Activated CD8-positive, alpha-beta memory T cell treated with anti-CD3 and anti-CD28 coated beads, Interleukin-2, amount 50 U/mL, for 24 hours (primary cell): ENCODE data around the gene PTK7.
"Not testable (repeated sequence)": the region's sequence is repeated elsewhere in the genome, so short reads cannot be mapped to it uniquely, and the experiment has no call there.

Experiments used
- DNase-seq: peaks from one replicate; pipeline ENCODE4 v3.0.0-alpha.2; 2020; ENCODE audit errors: extremely low read depth

PTK7 gene

DNA sequence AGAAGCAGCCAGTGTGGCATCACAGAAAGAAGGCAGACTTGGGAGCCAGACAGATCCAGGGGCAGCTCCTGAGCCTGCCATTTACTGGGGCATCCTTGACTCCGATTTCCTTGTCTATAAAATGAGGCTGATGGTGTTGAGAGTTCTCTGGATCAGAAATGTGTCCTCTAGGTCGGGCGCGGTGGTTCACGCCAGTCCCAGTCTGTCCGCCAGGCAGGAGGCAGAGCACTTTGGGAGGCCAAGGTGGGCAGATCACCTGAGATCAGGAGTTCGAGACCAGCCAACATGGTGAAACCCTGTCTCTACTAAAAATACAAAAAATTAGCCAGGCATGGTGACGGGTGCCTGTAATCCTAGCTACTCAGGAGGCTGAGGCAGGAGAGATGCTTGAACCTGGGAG, 41.4 kb downstream of the PTK7 start:
- not testable (repeated sequence) for DNase-seq

DNA sequence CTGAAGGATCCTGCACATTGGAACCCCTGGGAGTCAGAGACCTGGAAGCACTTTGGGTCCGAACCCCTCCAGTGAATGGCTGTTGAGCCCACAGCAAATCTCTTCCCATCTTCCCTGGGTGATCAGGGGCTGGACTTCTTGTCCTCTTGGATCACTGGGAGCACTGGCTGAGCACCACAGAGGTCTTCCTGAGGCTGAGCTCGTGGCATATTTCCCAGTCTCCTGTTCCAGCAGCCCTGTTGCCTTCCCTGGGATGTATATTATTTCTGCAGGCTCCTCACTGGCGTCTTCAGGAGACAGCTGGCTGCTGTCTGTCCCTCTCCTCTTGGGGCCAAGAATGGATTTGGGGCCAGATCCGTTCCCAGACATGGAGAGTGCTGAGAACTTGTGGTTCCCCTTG, 43.4 kb downstream of the PTK7 start:
- no peak for DNase-seq

DNA sequence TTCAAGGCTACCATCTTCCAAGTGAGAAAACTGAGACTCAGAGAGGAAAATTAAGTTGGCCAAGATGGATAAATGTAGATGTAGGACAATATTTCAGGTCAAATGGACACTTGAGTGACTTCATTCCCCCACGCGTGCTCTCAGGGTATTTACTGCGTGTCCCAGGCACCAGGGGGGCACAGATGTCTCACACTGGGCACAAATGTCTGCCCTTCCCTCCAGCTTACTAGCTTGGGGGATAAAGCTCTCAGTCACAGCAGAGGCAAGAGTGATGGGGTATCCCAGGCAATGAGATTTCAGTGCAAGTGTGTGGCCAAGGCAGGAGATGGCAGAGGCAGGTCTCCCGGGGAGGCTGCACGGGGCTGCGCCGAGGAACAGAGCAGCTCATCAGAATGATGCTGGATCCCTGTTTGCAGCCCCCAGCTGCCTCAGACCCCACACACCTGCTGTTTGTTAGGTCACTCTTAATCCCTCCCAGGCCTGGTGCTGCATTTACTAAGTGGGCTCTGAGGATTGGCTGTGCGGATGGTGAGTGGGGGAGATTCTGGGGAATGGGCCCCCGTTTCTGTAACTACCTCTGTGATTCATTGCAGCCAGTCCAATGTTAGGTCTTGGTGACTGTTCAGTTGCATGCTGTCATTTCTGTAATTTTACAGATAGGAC, 44.1 kb downstream of the PTK7 start:
- no peak for DNase-seq

DNA sequence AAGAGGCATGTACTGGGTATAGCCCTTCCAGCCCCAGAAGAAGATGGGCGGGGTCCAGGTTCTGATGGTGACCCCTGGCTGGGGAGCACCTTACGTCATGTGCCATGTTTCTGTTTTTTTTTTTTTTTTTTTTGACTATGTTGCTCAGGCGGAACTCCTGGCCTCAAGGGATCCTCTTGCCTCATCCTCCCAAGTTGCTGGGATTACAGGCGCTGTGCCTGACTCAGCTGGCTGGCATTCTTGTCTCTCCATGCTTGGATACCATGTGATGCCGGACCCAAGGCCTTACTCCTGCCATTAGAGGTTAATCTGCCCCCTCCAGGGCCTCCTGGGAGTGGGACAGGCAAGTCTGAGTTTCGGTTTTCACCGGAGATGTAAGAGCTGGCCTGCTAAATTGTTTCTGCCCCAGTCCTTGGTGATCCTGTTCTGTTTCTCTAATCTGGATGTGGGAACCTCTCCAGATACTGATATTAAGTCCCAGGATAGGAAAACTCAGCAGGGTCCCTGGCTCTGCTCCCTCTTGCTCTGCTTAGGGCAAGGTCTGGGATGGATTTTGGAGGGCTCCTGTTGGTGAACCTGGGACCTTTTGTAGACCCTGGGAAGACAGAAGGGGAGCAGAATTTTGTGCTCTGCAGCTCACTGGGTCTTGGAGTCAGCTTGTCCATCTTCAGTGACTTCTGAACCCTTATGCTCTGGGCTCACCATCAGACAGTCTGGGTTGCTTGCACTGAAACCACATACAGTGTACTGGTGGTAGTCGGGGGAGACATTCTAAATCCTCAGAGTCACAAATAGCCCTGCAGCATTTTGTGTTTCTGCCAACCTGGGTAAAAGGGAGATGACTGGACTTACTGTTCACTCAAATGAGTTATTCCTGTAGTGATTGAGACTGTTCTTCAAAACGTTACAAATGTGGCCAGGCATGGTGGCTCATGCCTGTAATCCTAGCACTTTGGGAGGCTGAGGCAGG, 45.1 kb downstream of the PTK7 start:
- DNase-seq = no peak

DNA sequence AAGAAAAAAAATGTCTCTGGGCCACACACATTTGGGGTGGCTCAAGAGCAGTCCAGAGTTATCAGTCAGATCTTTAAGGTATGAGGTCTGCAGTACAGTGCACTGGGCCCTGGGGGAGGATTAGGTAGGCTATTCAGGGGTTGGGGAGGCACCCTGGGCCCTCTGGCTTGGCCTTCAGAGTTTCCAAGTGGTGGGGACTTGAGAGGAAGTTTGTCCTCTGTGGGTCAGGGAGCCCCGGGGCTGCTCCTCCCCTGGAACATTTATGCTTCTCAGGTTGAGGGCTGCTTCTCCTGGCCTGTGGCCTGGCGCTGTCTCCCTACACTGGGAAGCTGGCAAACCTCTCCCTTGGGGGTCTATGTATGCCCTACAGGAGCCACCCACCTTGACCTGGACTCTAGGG, 46.0 kb downstream of the PTK7 start:
- DNase-seq = no peak

DNA sequence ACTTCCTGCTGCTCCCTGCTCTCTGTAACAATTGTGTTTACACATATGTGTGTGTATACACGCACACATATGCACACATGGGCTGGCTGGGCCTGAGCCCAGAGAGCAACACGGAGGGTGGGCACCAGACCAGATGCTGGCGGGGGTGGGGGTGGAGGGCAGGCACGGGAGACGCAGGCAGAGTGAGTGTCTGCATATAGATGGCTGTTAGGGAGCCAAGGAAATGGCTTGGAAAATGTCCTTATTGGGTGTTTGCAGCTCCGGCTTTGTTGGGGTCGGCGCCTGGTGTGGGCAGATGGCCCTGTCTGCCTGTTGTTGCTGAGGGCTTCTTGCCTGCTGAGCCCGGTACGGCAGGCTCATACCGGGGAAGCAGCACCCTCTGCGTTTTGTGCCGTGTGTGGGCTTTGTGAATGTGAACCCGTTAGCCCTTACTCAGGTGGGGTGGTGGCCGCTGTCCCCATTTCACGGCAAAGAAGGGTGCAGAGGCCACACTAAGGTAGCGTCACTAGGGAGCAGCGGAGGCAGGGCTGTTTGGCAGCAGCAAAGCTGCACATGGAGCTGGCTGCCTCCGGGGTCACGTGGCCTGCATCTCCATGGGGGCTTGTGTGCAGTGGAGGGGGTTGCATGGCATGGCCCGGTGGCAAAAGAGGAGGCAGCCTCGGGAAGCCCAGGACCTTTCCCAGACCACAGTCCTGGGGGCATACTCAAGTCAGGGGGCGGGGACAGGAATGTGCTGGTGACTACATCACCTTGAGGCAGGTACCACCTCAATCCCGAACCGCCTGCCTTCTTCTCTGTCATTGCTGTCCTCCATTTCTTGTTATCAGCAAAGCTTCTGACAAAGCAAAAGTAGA, 47.6 kb downstream of the PTK7 start:
- no peak for DNase-seq

DNA sequence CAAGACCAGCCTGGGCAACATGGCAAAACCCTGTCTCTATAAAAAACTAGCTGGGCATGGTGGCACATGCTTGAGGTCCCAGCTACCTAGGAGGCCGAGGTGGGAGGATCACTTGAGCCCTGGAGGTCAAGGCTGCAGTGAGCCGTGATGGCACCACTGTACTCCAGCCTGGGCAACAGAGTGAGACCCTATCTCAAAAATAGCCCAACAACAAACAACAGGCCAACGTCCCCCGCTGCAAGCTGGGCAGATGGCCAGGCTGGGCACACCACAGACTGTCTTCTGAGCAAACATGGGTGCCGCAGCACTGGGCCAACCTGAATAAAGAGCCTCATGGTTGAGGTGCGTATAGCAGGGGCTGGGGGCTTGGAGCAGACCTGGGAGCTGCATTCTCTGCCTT, 48.4 kb downstream of the PTK7 start:
- no peak for DNase-seq

DNA sequence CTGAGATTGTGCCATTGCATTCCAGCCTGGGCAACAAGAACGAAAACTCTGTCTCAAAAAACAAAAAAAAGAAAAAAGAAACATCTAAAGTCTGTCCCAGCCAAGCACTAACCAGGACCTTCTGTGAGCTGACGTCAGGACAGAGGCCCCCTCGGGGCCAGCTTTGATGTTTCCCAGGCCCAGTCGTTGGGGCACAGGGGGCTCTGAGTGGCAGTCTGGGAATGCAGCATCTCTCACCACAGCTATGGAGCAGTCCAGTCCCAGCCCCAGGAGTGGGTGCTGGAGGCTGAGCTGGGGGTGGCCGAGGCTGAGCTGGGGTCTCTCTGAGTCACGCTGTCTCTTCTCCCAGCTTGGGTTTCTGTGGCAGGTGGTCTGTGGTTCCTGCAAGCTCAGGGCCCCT, 49.0 kb downstream of the PTK7 start:
- no peak for DNase-seq

DNA sequence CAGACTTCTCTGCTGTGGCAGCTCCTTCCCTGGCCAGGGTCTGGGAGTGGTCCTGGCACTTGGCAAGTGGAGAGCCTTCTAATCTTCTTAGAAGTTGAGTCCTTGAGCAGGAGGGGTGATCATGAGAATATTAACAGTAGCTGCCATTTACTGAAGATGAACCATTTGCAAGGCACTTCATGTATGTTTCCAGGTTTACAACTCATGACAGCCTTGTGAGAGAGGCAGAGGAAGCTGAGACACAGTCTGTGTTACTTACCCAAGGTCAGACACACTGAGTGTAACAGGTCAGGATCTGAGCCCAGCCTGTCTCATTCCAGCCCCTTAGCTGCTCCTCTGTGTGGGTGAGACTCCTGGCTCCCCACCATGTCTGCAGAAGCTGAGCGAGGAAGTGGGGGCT, 49.4 kb downstream of the PTK7 start:
- no peak for DNase-seq

DNA sequence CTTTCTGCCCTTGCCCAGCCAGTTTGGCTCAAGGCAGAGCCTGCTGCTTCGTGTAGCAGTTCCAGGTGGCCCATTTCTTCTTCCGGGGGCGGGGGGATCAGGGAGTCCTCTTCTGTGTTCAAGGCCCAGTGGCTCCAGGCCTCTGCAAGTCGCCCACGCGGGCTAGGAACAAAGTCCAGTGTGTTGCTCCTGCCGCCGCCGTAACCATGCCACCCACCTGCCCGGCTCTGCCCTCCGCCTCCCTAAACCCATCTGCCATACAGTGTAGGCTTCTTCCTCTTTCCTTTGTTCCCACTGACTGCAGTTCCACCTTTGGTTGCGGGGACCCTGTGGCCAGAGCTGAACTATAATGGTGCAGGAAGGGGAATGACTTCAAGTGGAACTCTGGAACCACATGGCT, 51.1 kb downstream of the PTK7 start:
- DNase-seq = no peak

DNA sequence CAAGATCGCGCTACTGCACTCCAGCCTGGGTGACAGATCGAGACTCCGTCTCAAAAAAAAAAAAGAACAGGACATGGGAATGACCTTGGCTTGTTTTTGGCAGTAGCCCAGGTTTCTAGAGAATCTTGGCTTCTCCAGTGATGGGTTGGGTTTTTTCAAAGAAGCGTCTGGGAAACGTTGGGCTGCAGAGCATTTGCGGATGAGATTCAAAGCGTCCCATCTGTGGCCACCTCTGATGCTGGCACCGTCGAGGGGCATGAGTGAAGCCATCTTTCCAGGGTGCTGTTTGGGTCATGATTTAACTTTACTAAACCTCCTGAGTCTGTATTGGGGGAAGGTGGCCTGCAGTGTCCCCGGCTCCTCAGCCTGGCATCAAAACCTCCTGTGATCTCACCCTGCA, 51.8 kb downstream of the PTK7 start:
- DNase-seq = no peak

DNA sequence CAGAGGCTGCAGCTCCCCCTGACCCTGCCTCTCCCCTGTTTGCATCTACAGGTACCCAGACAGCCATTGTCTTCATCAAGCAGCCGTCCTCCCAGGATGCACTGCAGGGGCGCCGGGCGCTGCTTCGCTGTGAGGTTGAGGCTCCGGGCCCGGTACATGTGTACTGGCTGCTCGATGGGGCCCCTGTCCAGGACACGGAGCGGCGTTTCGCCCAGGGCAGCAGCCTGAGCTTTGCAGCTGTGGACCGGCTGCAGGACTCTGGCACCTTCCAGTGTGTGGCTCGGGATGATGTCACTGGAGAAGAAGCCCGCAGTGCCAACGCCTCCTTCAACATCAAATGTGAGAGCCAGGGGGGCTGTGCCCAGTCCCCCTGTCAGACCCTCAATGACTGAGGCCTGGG, 52.8 kb downstream of the PTK7 start:
- no peak for DNase-seq

DNA sequence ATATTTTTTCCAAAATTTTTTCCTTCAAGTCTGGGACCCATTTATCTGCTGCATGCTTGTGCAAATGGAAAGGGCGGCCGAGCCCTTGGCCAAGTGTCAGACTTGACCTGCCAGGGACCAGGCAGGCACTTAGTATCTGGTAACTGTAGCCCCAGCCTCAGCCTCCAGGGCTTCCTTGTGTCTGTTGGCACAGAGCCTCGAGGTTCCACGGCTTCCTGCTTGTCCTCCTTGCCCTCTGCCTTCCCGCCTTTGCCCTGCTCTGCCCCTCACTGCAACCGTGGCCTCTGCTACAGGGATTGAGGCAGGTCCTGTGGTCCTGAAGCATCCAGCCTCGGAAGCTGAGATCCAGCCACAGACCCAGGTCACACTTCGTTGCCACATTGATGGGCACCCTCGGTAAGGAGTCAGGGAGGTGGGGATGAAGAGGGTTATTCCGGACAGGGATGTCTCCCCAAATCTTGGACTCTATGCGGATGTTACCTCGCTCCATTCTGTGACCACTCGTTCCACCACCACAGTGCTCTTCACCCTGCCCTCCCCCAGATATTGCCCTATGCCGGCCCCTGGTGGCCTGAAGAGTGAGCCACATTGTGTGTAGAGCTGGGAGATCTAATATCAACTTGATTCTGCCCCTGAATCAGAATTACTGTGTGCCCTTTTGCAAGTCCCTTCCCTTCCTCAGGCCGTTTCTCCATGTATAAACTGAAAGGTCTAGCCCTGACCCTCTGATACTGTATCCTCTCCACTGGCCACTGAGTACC, 53.5 kb downstream of the PTK7 start:
- DNase-seq = no peak

DNA sequence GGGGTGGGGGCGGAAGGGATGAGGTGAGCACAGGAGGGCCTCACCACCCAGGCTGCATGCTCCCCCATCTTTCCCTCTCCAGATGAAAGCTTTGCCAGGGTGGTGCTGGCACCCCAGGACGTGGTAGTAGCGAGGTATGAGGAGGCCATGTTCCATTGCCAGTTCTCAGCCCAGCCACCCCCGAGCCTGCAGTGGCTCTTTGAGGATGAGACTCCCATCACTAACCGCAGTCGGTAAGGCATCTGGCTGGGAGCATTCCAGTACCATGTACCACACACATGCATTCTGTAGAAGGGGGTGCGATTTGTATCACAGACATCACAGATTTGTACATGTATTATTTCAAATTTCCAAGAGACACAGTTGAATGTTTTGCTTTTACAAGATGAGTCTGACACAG, 54.3 kb downstream of the PTK7 start:
- DNase-seq = no peak

DNA sequence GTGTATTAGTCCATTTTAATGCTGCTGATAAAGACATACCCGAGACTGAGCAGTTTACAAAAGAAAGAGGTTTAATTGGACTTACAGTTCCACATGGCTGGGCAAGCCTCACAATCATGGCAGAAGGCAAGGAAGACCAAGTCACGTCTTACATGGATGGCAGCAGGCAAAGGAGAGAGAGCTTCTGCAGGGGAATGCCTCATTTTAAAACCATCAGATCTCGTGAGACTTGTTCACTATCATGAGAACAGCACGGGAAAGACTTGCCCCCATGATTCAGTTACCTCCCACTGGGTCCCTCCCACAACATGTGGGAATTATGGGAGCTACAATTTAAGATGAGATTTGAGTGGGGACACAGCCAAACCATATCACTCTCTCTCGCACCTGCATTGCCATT, 55.3 kb downstream of the PTK7 start:
- DNase-seq = not testable (repeated sequence)

DNA sequence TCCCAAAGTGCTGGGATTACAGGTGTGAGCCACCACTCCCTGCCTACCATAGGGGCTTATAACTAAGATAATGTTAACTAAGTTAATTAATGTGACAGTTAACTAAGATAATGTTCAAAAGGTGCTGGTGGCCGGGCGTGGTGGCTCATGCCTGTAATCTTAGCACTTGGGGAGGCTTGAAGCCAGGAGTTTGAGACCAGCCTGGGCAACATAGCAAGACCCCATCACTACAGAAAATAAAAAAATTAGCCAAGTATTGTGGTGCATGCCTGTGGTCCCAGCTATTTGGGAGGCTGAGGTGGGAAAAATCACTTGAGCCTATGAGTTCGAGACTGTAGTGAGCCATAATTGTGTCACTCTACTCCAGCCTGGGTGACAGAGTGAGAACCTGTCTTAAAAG, 62.2 kb downstream of the PTK7 start:
- no peak for DNase-seq

DNA sequence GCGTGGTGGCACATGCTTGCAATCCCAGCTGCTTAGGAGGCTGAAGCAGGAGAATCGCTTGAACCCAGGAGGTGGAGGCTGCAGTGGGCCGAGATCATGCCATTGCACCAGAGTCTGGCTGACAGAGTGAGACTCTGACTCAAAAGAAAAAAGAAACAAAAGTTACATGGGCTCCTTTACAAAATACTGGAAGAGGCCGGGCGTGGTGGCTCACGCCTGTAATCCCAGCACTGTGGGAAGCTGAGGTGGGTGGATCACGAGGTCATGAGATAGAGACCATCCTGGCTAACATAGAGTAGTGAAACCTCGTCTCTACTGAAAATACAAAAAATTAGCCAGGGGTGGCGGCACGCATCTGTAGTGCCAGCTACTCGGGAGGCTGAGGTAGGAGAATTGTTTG, 63.9 kb downstream of the PTK7 start:
- not testable (repeated sequence) for DNase-seq

DNA sequence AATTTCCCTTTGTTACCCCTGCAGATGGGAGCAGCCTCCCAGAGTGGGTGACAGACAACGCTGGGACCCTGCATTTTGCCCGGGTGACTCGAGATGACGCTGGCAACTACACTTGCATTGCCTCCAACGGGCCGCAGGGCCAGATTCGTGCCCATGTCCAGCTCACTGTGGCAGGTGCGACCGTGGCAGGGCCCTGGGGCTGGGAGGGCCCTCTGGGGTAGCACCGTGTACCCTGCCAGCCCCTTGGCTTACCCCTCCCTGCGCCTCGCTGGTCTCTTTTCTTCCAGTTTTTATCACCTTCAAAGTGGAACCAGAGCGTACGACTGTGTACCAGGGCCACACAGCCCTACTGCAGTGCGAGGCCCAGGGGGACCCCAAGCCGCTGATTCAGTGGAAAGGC, 65.5 kb downstream of the PTK7 start:
- no peak for DNase-seq

DNA sequence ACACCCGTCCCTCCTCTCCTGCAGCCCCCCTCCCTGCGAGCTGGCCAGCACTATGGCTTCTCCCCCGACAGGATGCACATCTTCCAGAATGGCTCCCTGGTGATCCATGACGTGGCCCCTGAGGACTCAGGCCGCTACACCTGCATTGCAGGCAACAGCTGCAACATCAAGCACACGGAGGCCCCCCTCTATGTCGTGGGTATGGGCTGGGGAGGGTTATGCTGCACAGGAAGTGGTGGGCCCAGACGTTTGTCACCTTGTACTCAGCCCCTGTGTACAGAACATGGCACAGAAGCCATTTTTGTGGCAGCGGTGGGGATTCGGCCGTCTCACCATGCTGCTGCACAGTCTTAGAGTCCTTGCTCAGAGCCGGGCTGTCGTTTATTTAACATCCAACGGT, 66.0 kb downstream of the PTK7 start:
- no peak for DNase-seq

DNA sequence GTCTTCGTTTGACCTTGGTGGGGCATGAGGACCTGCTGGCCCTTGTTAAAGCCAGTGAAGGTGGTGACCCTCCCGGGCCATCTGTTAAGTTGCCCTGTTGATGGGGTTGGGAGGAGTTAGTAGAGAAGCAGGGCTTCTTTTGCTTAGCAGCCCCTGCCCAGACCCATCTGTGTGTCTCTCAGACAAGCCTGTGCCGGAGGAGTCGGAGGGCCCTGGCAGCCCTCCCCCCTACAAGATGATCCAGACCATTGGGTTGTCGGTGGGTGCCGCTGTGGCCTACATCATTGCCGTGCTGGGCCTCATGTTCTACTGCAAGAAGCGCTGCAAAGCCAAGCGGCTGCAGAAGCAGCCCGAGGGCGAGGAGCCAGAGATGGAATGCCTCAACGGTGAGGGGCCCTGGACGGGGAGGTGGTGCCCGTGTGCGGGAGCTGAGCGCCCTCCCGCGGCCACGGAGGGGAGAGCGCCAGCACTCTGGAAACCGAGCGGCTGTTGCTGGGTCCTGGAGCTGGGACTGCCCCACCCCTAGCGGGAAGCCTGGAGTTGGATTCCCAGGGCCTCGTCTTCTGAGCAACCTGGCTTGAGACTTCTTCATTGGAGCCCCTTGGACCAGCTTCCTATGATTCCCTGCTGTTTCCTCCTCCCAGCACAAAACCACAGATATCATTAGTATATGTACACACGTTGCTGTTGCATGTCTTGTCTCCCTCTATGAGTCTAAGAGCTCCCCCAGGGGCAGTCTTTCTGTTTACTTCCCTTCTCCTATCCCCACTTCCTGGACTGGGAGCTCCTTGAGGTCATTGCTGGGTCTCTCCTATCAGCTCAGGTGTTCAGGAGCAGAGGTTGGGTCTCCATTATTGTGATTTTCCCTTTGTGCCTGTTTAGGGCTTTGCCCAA, 67.4 kb downstream of the PTK7 start:
- DNase-seq = peak; percentile 31

DNA sequence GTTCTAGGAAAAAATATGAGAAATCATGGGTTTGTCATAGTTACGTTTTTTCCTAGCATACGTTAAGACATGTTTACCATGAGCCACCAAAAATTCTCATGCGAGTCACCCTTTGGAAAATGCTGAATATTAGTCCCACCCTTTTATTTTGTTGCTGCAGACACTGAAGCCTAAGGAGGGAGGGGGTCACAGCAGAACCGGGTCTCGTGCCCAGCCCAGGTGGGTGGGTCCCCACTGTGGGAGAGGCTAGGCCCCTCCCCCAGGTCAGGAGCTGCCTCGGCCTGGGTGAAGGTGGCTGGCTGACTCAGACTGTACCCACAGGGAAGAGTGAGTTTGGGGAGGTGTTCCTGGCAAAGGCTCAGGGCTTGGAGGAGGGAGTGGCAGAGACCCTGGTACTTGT, 68.8 kb downstream of the PTK7 start:
- DNase-seq = no peak
